Measurements from ENCODE around the gene TEX11. TPM values are rescaled to one million over a fixed set of nuclear protein-coding genes. Genes with fewer than 3 reads are reported as not detected.
A peak's percentile ranks its signal among the peaks of the same experiment; 100 is the strongest.
"Not testable (repeated sequence)": the region's sequence is repeated elsewhere in the genome, so short reads cannot be mapped to it uniquely, and the experiment has no call there.

Gene TEX11
- polyA plus RNA-seq, 1 experiment: not detected

DNA sequence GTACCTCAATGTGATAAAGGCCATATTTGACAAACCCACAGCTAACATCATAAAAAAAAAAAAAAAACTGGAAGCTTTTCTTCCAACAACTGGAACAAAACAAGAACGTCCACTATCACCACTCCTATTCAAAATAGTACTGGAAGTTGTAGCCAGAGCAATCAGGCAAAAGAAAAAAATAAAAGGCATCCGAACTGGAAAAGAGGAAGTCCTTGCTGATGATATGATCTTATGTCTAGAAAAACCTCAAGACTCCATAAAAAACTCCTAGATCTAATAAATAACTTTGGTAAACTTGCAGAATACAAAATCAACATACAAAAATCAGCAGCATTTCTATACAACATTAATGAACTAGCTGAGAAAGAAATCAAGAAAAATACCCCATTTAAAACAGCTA, 134.3 kb downstream of the TEX11 start:
- H3K4me3 ChIP-seq (ENCODE audit: low read depth, low read length): no peak overlapping the region
- ChIA-PET CTCF (no interaction called here), POLR2A (no interaction called here)
- no peak overlapping the region for H3K27ac ChIP-seq (ENCODE audit: low read depth, low read length)
- DNase-seq (ENCODE audit: low read depth, low spot score): no peak
- H3K9me3 ChIP-seq (ENCODE audit: control insufficient read depth, insufficient read depth, low read length): no peaks in the 10 kb centered on the region
- no peaks in the 10 kb centered on the region for H3K27me3 ChIP-seq (ENCODE audit: control insufficient read depth, insufficient read depth, low read length)
- TF ChIP-seq, protein P1, sequence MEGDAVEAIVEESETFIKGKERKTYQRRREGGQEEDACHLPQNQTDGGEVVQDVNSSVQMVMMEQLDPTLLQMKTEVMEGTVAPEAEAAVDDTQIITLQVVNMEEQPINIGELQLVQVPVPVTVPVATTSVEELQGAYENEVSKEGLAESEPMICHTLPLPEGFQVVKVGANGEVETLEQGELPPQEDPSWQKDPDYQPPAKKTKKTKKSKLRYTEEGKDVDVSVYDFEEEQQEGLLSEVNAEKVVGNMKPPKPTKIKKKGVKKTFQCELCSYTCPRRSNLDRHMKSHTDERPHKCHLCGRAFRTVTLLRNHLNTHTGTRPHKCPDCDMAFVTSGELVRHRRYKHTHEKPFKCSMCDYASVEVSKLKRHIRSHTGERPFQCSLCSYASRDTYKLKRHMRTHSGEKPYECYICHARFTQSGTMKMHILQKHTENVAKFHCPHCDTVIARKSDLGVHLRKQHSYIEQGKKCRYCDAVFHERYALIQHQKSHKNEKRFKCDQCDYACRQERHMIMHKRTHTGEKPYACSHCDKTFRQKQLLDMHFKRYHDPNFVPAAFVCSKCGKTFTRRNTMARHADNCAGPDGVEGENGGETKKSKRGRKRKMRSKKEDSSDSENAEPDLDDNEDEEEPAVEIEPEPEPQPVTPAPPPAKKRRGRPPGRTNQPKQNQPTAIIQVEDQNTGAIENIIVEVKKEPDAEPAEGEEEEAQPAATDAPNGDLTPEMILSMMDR (IDR thresholded peaks at IDR 0.05; ENCODE audit: low read depth, low read length): no peak

DNA sequence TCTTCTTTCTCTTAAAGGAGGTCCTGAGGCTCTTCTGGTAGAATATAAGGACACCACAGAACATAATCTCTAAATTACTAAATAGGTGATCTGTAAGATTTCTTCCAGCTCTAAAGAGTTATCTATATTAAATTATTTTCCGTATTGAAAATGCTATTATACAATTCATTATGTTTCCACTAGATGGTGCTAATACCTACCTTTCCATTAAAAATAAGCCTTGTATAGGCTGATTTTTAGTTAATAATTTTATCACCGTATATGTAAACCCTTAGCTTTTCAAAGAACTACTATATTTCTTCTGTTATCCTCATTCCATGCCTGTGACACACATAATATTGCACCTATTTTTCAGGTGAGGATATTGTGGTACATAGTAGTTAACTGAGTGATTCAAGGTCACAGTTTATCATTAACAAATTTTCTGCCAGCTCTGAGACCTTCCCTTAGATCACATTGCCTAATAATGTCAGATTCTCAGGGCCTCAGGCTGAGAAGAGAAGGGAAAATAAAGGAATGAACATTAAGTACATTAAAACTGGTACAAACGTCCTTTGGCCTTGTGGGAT, 138.8 kb downstream of the TEX11 start:
- ChIA-PET POLR2A (no interaction called here), CTCF (interaction anchor here (0.6 to 1.1 kb wide), 5 partner anchors 25 to 767 kb away, joined by 3 to 4 read pairs (median 3); no protein-coding TSS in a partner anchor)
- TF ChIP-seq, protein P1 (IDR thresholded peaks at IDR 0.05; ENCODE audit: low read depth, low read length): peak; percentile 25; the same call in 1 of the 2 replicates
- DNase-seq (ENCODE audit: low read depth, low spot score): no peak
- Histone ChIP-seq H3K4me3 (ENCODE audit: low read depth, low read length) (no peak overlapping the region), H3K27ac (ENCODE audit: low read depth, low read length) (no peak overlapping the region), H3K27me3 (ENCODE audit: control insufficient read depth, insufficient read depth, low read length) (no peaks in the 10 kb centered on the region), H3K9me3 (ENCODE audit: control insufficient read depth, insufficient read depth, low read length) (no peaks in the 10 kb centered on the region)

DNA sequence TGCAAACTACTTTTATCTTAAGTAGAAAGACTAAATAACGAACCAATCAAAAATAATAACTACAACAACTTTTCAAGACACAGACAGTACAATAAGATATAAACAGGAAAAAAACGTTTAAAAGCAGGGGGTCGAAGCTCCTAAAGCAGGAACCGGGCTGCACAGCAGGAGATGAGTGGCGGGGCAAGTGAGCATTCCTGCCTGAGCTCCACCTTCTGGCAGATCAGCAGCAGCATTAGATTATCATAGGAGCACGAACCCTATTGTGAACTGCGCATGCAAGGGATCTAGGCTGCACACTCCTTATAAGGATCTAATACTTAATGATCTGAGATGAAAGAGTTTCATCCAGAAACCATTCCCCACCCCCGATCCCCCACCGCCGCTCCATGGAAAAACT, 146.2 kb downstream of the TEX11 start:
- ChIA-PET CTCF (no interaction called here), POLR2A (no interaction called here)

DNA sequence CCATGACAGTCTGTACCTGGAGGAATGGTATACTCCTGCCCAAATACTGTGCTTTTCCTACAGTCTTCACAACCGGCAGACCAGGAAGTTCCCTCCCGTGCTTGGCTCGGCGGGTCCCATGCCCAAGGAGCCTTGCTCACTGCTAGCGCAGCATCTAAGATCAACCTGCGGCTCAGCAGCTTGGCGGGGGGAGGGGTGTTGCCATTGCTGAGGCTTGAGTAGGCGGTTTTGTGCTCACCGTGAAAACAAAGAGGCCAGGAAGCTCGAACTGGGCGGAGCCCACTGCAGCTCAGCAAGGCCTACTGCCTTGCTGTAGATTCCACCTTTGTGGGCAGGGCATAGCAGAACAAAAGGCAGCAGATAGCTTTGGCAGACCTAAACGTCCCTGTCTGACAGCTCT, 152.7 kb downstream of the TEX11 start:
- Histone ChIP-seq H3K4me3 (ENCODE audit: low read depth, low read length) (no peak overlapping the region), H3K9me3 (ENCODE audit: control insufficient read depth, insufficient read depth, low read length) (no peaks in the 10 kb centered on the region; the same call in 1 of the 2 replicates), H3K27ac (ENCODE audit: low read depth, low read length) (no peak overlapping the region), H3K27me3 (ENCODE audit: control insufficient read depth, insufficient read depth, low read length) (no peaks in the 10 kb centered on the region)
- POLR2A ChIA-PET: no interaction called here
- CTCF ChIA-PET: no interaction called here
- DNase-seq (ENCODE audit: low read depth, low spot score): no peak
- TF ChIP-seq, protein P1 (IDR thresholded peaks at IDR 0.05; ENCODE audit: low read depth, low read length): no peak

More for the DNA sequence above, 146.2 kb downstream of the TEX11 start:
- no peak for DNase-seq (ENCODE audit: low read depth, low spot score)
- TF ChIP-seq, protein P1 (IDR thresholded peaks at IDR 0.05; ENCODE audit: low read depth, low read length): no peak
- no peak overlapping the region for H3K4me3 ChIP-seq (ENCODE audit: low read depth, low read length)
- no peaks in the 10 kb centered on the region for H3K27me3 ChIP-seq (ENCODE audit: control insufficient read depth, insufficient read depth, low read length)
- H3K9me3 ChIP-seq (ENCODE audit: control insufficient read depth, insufficient read depth, low read length): no peaks in the 10 kb centered on the region
- H3K27ac ChIP-seq (ENCODE audit: low read depth, low read length): no peak overlapping the region

DNA sequence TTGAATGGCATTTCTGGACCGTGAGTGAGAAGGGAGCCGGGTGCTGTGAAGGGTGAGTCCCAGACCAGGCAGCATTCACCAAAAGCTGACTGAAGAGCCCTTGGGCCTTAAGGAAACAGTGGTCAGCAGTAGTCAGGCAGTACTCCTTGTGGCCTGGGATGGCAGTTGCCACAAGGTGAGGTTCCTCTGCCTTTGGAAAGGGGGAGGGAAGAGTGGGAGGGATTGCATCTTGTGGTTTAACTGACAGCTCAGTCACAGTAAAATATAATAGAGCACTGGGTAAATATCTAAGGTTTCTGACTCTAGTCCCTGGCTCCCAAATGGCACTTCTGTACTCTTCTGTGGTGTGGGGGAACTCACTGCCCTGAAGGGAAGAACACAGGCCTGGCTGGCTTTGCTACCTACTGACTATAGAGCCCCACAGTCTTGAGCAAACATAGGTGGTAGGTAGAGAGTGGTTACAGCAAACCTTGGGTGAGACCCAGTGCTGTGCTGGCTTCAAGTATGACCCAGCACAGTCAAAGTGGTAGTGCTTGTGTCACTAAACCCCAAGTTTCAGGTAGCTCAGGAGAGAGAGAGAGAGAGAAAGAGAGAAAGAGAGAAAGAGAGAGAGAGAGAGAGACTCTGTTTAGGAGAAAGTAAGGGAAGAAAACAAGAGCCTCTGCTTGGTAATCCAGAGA, 154.2 kb downstream of the TEX11 start:
- DNase-seq (ENCODE audit: low read depth, low spot score): no peak
- Histone ChIP-seq H3K4me3 (ENCODE audit: low read depth, low read length) (no peak overlapping the region), H3K9me3 (ENCODE audit: control insufficient read depth, insufficient read depth, low read length) (no peaks in the 10 kb centered on the region; the same call in 1 of the 2 replicates), H3K27ac (ENCODE audit: low read depth, low read length) (no peak overlapping the region), H3K27me3 (ENCODE audit: control insufficient read depth, insufficient read depth, low read length) (no peaks in the 10 kb centered on the region)
- TF ChIP-seq, protein P1 (IDR thresholded peaks at IDR 0.05; ENCODE audit: low read depth, low read length): no peak
- ChIA-PET POLR2A (no interaction called here), CTCF (no interaction called here)

DNA sequence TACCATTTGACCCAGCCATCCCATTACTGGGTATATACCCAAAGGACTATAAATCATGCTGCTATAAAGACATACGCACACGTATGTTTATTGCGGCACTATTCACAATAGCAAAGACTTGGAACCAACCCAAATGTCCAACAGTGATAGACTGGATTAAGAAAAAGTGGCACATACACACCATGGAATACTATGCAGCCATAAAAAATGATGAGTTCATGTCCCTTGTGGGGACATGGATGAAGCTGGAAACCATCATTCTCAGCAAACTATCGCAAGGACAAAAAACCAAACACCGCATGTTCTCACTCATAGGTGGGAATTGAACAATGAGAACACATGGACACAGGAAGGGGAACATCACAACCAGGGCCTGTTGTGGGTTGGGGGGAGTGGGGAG, 174.7 kb downstream of the TEX11 start:
- H3K27ac ChIP-seq (ENCODE audit: low read depth, low read length); DNase-seq (ENCODE audit: low read depth, low spot score); H3K4me3 ChIP-seq (ENCODE audit: low read depth, low read length); H3K9me3 ChIP-seq (ENCODE audit: control insufficient read depth, insufficient read depth, low read length); H3K27me3 ChIP-seq (ENCODE audit: control insufficient read depth, insufficient read depth, low read length); POLR2A ChIA-PET; CTCF ChIA-PET: not testable (repeated sequence)

DNA sequence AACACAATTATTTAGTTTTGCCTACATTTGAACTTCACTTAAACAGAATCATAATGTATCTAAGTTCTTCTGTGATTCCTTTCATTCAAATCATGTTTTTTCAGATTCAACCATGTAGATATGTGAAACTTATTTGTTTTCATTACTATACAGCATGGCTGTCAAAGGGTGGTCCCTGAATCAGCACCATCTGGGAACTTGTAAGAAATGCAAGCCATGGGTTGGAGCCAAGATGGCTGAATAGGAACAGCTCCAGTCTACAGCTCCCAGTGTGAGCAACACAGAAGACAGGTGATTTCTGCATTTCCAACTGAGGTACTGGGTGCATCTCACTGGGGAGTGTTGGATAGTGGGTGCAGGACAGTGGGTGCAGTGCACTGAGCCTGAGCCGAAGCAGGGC, 180.6 kb downstream of the TEX11 start:
- H3K27me3 ChIP-seq (ENCODE audit: control insufficient read depth, insufficient read depth, low read length); H3K9me3 ChIP-seq (ENCODE audit: control insufficient read depth, insufficient read depth, low read length); POLR2A ChIA-PET; H3K27ac ChIP-seq (ENCODE audit: low read depth, low read length); DNase-seq (ENCODE audit: low read depth, low spot score); H3K4me3 ChIP-seq (ENCODE audit: low read depth, low read length); CTCF ChIA-PET: not testable (repeated sequence)

Measured in AG04450 (cell line).